Measurements from ENCODE around the gene RBP7.

GRCh38 chr1:10057796-10058195 is 60.8 kb downstream of the RBP7 start:
- TF ChIP-seq CTCF (IDR thresholded peaks at IDR 0.05), result no peak
- TF ChIP-seq, protein P1, sequence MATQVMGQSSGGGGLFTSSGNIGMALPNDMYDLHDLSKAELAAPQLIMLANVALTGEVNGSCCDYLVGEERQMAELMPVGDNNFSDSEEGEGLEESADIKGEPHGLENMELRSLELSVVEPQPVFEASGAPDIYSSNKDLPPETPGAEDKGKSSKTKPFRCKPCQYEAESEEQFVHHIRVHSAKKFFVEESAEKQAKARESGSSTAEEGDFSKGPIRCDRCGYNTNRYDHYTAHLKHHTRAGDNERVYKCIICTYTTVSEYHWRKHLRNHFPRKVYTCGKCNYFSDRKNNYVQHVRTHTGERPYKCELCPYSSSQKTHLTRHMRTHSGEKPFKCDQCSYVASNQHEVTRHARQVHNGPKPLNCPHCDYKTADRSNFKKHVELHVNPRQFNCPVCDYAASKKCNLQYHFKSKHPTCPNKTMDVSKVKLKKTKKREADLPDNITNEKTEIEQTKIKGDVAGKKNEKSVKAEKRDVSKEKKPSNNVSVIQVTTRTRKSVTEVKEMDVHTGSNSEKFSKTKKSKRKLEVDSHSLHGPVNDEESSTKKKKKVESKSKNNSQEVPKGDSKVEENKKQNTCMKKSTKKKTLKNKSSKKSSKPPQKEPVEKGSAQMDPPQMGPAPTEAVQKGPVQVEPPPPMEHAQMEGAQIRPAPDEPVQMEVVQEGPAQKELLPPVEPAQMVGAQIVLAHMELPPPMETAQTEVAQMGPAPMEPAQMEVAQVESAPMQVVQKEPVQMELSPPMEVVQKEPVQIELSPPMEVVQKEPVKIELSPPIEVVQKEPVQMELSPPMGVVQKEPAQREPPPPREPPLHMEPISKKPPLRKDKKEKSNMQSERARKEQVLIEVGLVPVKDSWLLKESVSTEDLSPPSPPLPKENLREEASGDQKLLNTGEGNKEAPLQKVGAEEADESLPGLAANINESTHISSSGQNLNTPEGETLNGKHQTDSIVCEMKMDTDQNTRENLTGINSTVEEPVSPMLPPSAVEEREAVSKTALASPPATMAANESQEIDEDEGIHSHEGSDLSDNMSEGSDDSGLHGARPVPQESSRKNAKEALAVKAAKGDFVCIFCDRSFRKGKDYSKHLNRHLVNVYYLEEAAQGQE (IDR thresholded peaks at IDR 0.05; ENCODE audit: insufficient read depth in 1 of 2, low read depth in 2 of 2, low read length in 1 of 2), result no peak
- TF ChIP-seq TCF7L2 (IDR thresholded peaks at IDR 0.05; ENCODE audit: low read depth, low read length), result no peak

Data from Panc1 (cell line).